ENCODE results near the gene NPC1. TPM values are rescaled to one million over a fixed set of nuclear protein-coding genes. Genes with fewer than 3 reads are reported as not detected.

Gene NPC1
- total RNA-seq, 1 experiment from 2014 or later: 38.3 TPM

DNA sequence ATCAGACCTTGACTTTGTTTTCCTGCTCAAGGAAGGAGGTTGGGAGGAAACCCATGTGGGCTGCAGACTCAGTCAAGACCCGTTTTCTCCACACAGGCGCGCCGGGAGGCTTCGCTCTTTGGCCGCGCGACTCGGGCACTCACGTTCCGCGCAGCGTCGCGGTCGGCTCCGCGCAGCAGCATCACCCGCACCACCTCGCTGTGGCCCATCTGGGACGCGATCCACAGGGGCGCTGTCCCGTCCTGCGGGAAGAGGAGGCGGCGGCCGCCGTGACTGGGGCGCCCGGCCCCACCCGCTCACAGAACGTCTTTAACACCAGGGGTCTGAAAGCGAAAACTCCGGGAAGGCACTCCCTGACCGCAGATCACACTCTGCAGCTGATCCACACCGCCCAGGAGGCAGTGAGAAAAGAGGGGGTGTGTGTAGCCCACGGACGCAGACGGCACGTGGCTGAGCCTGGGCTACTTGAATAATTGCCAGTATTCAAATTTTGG, 33.1 kb upstream of the NPC1 start (continued):
- TF ChIP-seq, protein P1, sequence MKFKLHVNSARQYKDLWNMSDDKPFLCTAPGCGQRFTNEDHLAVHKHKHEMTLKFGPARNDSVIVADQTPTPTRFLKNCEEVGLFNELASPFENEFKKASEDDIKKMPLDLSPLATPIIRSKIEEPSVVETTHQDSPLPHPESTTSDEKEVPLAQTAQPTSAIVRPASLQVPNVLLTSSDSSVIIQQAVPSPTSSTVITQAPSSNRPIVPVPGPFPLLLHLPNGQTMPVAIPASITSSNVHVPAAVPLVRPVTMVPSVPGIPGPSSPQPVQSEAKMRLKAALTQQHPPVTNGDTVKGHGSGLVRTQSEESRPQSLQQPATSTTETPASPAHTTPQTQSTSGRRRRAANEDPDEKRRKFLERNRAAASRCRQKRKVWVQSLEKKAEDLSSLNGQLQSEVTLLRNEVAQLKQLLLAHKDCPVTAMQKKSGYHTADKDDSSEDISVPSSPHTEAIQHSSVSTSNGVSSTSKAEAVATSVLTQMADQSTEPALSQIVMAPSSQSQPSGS (CRISPR knock-in tag; IDR thresholded peaks at IDR 0.05; ENCODE audit: borderline replicate concordance, low read depth): no peak
- TF ChIP-seq, protein P2, sequence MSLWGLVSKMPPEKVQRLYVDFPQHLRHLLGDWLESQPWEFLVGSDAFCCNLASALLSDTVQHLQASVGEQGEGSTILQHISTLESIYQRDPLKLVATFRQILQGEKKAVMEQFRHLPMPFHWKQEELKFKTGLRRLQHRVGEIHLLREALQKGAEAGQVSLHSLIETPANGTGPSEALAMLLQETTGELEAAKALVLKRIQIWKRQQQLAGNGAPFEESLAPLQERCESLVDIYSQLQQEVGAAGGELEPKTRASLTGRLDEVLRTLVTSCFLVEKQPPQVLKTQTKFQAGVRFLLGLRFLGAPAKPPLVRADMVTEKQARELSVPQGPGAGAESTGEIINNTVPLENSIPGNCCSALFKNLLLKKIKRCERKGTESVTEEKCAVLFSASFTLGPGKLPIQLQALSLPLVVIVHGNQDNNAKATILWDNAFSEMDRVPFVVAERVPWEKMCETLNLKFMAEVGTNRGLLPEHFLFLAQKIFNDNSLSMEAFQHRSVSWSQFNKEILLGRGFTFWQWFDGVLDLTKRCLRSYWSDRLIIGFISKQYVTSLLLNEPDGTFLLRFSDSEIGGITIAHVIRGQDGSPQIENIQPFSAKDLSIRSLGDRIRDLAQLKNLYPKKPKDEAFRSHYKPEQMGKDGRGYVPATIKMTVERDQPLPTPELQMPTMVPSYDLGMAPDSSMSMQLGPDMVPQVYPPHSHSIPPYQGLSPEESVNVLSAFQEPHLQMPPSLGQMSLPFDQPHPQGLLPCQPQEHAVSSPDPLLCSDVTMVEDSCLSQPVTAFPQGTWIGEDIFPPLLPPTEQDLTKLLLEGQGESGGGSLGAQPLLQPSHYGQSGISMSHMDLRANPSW (CRISPR knock-in tag; conservative IDR thresholded peaks at IDR 0.05; ENCODE audit: low read depth): no peak
- TF ChIP-seq ZNF671 (CRISPR knock-in tag; IDR thresholded peaks at IDR 0.05): no peak
- TF ChIP-seq, protein P3, sequence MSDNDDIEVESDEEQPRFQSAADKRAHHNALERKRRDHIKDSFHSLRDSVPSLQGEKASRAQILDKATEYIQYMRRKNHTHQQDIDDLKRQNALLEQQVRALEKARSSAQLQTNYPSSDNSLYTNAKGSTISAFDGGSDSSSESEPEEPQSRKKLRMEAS (CRISPR knock-in tag; IDR thresholded peaks at IDR 0.05): peak; percentile 37; the same call in 1 of the 2 replicates
- TF ChIP-seq RORB (CRISPR knock-in tag; IDR thresholded peaks at IDR 0.05): no peak
- TF ChIP-seq GRHL2 (CRISPR knock-in tag; IDR thresholded peaks at IDR 0.05; ENCODE audit: insufficient replicate concordance, severe bottlenecking): no peak

DNA sequence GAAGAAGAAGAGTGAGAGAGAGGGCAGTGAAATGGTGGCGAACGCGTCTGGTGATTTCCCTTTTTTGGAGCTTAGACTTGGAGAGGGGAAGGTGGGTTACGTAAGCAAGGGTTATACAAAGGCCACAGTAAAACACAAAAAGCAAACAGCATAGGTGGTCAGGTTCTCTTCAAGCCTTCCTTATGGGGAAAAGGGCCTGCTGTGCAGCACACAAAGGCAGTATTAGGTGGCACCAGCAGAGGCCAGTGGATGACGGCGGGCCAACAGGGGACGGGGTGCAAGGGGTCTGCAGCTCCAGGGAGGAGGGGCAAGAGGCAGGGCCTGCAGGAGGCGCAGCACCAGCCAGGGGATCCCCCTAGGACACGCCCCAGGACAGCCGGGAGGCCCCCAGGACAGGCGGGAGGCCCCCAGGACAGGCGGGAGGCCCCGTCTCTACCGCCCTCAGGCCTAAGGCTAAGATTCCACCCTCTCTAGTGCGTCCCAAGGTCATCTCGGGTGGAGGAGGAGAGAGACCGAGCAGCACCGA, 32.6 kb upstream of the NPC1 start:
- TF ChIP-seq, protein P3 (CRISPR knock-in tag; IDR thresholded peaks at IDR 0.05): 0 out of 2 replicates have a peak, but pooled peaks have one; percentile 62
- TF ChIP-seq, protein P4, sequence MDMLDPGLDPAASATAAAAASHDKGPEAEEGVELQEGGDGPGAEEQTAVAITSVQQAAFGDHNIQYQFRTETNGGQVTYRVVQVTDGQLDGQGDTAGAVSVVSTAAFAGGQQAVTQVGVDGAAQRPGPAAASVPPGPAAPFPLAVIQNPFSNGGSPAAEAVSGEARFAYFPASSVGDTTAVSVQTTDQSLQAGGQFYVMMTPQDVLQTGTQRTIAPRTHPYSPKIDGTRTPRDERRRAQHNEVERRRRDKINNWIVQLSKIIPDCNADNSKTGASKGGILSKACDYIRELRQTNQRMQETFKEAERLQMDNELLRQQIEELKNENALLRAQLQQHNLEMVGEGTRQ (CRISPR knock-in tag; IDR thresholded peaks at IDR 0.05): 0 out of 2 replicates have a peak, but pooled peaks have one; percentile 15
- TF ChIP-seq KAT7 (CRISPR knock-in tag; IDR thresholded peaks at IDR 0.05; ENCODE audit: borderline replicate concordance): no peak; the same call in 1 of the 2 replicates
- peak; percentile 78 for TF ChIP-seq ZNF423 (CRISPR knock-in tag; IDR thresholded peaks at IDR 0.05)
- Mint-ChIP-seq H3K4me1 (peaks cover 11% of the 10 kb centered on the region), H3K9me3 (no peaks in the 10 kb centered on the region), H3K27me3 (ENCODE audit: low read depth) (peaks cover 40% of the 10 kb centered on the region), H3K27ac (no peak overlapping the region), H3K36me3 (no peaks in the 10 kb centered on the region), H3K4me3 (peak overlapping the region; percentile 72)
- DNase-seq (ENCODE audit: low spot score) (peak; percentile 70), ATAC-seq (peak; percentile 93)
- ChIA-PET CTCF (interaction anchor here (0.6 to 6.4 kb wide), 11 partner anchors 9 to 423 kb away, joined by 3 to 66 read pairs (median 4); no protein-coding TSS in a partner anchor), POLR2A (interaction anchor here (0.5 to 0.6 kb wide), 2 partner anchors 162 to 274 kb away, joined by 3 to 4 read pairs; no protein-coding TSS in a partner anchor)

DNA sequence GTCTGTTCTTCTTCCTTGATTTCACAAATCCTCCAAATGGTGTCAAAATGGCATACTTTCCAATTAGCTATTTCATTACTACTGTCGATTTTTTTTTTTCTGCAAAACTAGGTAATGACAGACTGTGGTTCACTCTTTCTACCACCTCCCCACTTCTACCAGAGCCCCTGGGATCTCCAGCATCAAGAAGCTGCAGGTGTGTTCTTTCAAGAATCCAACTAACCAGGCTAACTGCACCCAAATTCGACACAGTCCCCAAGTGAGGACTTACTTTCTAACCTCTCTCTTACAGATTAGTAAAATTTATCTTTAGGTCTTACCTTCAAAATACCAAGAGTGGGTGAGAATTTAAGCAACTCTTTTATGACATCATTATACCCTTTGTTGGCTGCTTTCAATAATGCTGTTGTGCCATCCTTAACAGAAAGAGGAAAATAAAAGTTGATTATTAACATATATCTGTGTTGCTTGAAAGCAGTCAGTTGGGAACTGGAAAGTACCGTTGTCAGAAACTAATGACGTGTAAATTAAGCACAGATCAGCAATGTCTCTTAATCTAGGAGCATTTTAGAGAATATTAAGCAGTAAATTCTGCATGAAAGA, 31.2 kb upstream of the NPC1 start:
- CTCF ChIA-PET: interaction anchor here (1.5 to 6.4 kb wide), 2 partner anchors 36 to 86 kb away, joined by 4 to 66 read pairs; no protein-coding TSS in a partner anchor
- POLR2A ChIA-PET: no interaction called here
- Mint-ChIP-seq H3K36me3 (no peaks in the 10 kb centered on the region), H3K4me3 (no peak overlapping the region), H3K4me1 (peaks cover 11% of the 10 kb centered on the region), H3K27me3 (ENCODE audit: low read depth) (peaks cover 40% of the 10 kb centered on the region), H3K27ac (no peak overlapping the region), H3K9me3 (no peaks in the 10 kb centered on the region)
- DNase-seq (ENCODE audit: low spot score) (no peak), ATAC-seq (no peak)
- TF ChIP-seq, protein P5, sequence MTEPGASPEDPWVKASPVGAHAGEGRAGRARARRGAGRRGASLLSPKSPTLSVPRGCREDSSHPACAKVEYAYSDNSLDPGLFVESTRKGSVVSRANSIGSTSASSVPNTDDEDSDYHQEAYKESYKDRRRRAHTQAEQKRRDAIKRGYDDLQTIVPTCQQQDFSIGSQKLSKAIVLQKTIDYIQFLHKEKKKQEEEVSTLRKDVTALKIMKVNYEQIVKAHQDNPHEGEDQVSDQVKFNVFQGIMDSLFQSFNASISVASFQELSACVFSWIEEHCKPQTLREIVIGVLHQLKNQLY (CRISPR knock-in tag; IDR thresholded peaks at IDR 0.05): no peak
- TF ChIP-seq, protein P6, sequence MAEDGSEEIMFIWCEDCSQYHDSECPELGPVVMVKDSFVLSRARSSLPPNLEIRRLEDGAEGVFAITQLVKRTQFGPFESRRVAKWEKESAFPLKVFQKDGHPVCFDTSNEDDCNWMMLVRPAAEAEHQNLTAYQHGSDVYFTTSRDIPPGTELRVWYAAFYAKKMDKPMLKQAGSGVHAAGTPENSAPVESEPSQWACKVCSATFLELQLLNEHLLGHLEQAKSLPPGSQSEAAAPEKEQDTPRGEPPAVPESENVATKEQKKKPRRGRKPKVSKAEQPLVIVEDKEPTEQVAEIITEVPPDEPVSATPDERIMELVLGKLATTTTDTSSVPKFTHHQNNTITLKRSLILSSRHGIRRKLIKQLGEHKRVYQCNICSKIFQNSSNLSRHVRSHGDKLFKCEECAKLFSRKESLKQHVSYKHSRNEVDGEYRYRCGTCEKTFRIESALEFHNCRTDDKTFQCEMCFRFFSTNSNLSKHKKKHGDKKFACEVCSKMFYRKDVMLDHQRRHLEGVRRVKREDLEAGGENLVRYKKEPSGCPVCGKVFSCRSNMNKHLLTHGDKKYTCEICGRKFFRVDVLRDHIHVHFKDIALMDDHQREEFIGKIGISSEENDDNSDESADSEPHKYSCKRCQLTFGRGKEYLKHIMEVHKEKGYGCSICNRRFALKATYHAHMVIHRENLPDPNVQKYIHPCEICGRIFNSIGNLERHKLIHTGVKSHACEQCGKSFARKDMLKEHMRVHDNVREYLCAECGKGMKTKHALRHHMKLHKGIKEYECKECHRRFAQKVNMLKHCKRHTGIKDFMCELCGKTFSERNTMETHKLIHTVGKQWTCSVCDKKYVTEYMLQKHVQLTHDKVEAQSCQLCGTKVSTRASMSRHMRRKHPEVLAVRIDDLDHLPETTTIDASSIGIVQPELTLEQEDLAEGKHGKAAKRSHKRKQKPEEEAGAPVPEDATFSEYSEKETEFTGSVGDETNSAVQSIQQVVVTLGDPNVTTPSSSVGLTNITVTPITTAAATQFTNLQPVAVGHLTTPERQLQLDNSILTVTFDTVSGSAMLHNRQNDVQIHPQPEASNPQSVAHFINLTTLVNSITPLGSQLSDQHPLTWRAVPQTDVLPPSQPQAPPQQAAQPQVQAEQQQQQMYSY (CRISPR knock-in tag; IDR thresholded peaks at IDR 0.05): no peak
- TF ChIP-seq CREB1 (CRISPR knock-in tag; IDR thresholded peaks at IDR 0.05): no peak
- no peak for TF ChIP-seq EMX1 (CRISPR knock-in tag; IDR thresholded peaks at IDR 0.05)
- TF ChIP-seq, protein P7, sequence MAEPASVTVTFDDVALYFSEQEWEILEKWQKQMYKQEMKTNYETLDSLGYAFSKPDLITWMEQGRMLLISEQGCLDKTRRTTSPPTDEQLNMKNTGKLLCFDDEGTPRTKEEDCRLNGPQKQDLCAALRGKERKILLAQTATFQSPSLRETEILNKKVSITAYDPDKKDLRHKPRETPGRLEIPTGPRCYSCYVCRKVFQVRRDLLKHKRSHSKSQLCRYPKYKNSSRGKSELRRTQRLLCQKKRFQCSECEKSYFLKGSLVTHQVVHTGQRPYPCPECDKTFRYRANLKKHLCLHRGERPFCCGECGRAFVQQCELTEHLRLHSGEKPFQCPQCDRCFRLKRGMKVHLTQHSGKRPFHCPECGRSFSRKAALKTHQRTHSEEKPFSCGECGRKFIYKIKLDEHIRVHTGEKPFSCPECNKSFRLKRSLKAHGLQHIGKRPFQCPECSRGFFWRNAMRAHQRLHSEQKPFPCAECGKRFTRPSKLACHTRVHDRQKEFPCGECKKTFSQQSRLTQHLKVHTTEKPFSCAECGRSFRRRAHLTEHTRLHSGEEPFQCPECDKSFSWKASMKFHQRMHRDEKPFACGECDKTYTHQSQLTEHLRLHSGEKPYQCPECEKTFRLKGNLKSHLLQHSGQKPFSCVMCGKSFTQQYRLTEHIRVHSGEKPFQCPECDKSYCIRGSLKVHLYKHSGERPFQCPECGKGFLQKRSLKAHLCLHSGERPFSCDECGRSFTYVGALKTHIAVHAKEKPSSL (CRISPR knock-in tag; conservative IDR thresholded peaks at IDR 0.05): no peak
- TF ChIP-seq SP1 (CRISPR knock-in tag; conservative IDR thresholded peaks at IDR 0.05): no peak
- TF ChIP-seq ZNF671 (CRISPR knock-in tag; IDR thresholded peaks at IDR 0.05): no peak
